Ishikawa (cell line): ENCODE measurements around the gene SEMA5A.

ENCODE experiments used
- EP300 ChIP-seq: IDR thresholded peaks from 2 replicates; pipeline ENCODE4 v1.6.1; 2012; ENCODE audit warnings: borderline replicate concordance
- FOXM1 ChIP-seq: IDR thresholded peaks from 2 replicates; pipeline ENCODE4 v1.6.1; 2012; ENCODE audit warnings: low read depth, borderline replicate concordance
- TEAD4 ChIP-seq: IDR thresholded peaks from 2 replicates; pipeline ENCODE4 v1.6.1; 2012
- YY1 ChIP-seq: IDR thresholded peaks from 2 replicates; pipeline ENCODE4 v1.6.1; 2012; ENCODE audit warnings: low read depth

DNA sequence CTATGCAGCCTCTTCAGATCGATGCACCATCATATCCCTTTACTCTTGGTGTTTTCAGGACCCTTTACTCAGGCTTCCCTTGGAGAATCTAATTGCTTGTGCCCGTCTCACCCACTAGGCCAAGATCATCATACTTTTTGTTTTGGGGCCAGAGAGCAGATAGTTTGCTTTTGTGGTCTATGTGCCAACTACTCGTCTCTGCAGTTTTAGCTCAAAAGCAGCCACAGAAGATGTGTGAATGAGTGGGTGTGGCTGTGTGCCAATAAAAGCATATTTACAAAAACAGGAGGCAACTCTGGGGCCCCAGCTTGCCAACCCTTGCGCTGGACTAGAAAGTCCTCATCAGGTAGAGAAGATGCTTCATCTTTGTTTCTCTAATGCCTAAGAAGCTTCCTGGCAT lies 216.8 kb downstream of the SEMA5A start:
- TF ChIP-seq YY1 (no peak), EP300 (no peak), TEAD4 (no peak), FOXM1 (no peak)
